ENCODE results near the gene HLA-DQB2.

Gene HLA-DQB2

GRCh38 chr6:32744776-32745175 lies 18.6 kb downstream of the HLA-DQB2 start:
- DNase-seq = no peak

DNA sequence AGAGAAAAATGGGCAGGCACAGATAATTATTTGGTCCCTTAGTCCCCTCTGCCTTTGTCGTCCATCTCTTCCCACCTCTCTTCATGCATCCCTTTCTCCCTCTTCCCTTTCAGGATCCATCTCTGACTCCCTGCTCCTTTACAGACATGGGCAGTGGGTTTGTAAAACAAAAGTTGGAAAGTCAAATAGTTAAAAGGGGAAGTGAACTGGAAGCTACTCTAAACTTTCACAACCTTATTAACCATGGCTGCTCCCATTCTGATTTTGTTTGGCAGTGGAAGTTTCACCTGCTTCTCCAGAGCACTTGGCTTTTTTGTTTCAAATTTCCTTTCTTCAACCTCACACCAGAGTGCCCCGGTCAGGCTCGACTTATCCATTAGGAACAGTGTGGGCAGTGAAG lies 21.0 kb downstream of the HLA-DQB2 start:
- DNase-seq = no peak

DNA sequence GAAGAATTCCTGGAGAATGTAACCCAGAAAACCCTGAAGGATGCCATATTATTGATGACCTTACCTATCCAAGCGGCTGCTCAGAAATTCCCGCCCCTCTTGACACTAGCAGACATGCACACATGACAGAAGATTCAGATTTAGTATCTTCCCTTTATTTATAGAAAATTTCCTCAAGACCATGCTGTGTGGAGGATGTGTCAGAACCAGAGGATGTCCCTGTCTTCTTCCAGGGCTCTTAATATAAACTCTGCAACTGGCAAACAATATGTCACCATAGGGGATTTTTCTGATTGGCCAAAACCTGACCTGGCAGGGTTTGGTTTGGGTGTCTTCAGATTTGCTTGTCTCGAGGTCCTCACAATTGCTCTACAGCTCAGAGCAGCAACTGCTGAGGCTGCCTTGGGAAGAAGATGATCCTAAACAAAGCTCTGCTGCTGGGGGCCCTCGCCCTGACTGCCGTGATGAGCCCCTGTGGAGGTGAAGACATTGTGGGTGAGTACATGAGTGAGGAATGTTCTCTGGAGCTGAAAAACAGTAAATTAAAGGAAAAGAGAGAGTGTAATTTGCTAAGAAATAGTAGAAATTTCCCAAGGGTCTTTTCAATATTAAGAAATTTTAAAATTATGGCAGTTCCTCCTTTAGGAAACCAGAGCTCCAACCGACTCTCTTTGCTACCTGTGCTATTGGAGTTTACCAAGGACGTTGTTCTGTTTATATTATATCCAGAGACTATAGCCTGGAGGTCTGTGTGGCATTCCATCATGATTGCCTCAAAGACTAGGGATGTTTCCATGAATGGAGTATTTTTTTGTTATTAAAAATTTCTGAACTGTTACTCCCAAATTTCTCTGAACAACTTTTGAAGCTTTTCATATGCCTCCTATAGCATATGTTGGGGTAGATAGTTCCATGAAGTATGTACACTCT lies 22.0 kb downstream of the HLA-DQB2 start, which contains the start of gene HLA-DQA2:
Gene HLA-DQA2, plus strand, starts transcription at position 361 of the 930 bp plus-strand sequence. Its CDS starts 53 bp downstream, at position 414.
- no peak for DNase-seq

- DNase-seq = no peak
Measured at GRCh38 chr6:32738126-32738525, 25.2 kb downstream of the HLA-DQB2 start.

DNA sequence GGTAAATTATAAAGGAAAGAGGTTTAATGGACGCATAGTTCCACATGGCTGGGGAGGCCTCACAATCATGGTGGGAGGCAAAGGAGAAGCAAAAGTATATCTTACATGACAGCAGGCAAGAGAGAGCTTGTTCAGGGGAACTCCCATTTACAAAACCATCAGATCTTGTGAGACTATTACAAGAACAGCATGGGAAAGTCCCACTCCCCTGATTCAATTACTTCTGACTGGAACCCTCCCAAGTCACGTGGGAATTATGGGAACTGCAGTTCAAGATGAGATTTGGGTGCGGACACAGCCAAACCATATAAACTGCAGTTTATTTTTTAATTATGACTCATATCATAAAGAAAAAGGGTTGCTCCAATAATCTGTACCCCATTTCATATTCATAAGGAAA lies 44.5 kb downstream of the HLA-DQB2 start:
- no peak for DNase-seq

GRCh38 chr6:32716396-32716795 lies 46.9 kb downstream of the HLA-DQB2 start:
- no peak for DNase-seq

DNA sequence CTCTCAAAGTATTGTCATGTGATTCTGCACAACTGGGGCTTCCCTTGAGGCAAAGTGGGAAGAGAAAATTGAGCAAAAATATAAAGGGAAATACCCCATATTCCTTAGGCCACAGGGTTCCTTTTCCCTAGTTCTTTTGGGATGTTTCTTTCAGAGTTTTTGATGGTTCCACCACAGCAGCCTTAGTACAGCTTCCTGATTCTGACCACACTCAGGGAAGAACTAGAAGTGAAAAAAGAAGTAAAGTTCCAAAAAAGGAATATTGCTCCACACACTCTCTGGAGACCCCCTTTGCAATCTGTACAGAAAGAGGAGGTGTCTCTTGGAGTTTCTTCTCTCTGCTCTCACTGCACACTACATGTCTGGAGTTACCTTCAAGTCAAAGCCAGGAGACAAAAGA lies 50.1 kb downstream of the HLA-DQB2 start:
- DNase-seq = no peak

DNA sequence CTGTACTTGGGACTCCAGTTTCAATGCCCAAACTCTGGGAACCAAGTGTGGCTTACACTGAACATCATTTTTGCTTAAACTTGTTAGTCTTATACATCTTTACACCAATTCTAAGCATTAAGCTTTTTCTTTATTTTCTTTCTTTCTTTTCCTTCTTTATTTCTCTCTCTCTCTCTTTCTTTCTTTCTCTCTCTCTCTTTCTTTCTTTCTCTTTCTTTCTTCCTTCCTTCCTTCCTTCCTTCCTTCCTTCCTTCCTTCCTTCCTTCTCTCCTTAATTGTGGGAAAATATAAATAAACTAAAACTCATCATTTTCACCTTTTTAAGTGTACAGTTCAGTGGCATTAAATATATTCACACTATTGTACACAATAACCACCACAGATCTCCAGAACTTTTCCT lies 53.7 kb downstream of the HLA-DQB2 start:
- DNase-seq = no peak
